A549 (cell line): Measurements from ENCODE around the gene CELA3B. TPM values are rescaled to one million over a fixed set of nuclear protein-coding genes. Genes with fewer than 3 reads are reported as not detected.

ENCODE experiments used
- ATAC-seq, 2 experiments: fragments of 200-7000 bp in 1 of 2; fragments of >200 bp in 1 of 2; cut with Nextera tagmentation in 1 of 2; cut with Tn5 transposase in 1 of 2; 3 replicates each; pipeline versions ENCODE4 v1.8.0 to v1.9.1; 2018 to 2020; ENCODE audit warnings: mild to moderate bottlenecking in 1 of 2, moderate library complexity in 1 of 2
- CTCF ChIA-PET: fragments of 300-600 bp; sonication (Branson Sonifier 250); formaldehyde crosslinking; extraction: SDS; loops from one replicate; lab custom pipeline; 2021; ENCODE audit warnings: antibody characterized with exemption, inconsistent platforms; lab: Yijun Ruan, JAX
- POLR2A ChIA-PET: fragments of 350-600 bp; formaldehyde crosslinking; extraction: SDS; loops from one replicate; lab custom pipeline; 2021; ENCODE audit warnings: antibody characterized with exemption, inconsistent platforms; lab: Yijun Ruan, JAX
- DNase-seq, 2 experiments: peaks; one replicate each; pipeline versions ENCODE4 v3.0.0 to v3.0.0-alpha.2; 2011 to 2016; ENCODE audit warnings: low read depth in 1 of 2, low spot score in 1 of 2
- FAIRE-seq: peaks from 2 replicates; lab custom pipeline; 2011; peaks lifted over from hg19 to GRCh38; lab: Jason Lieb, UNC
- H3K27ac ChIP-seq, 2 experiments: fragments of >200 bp; sonication (Bioruptor Twin); formaldehyde crosslinking; 3 replicates each; pipeline ENCODE4 v1.5.1; 2016 to 2017
- H3K4me1 ChIP-seq: fragments of >200 bp; sonication (Bioruptor Twin); formaldehyde crosslinking; 3 replicates; pipeline ENCODE4 v1.6.1; 2016
- H3K4me2 ChIP-seq: fragments of >200 bp; sonication (Bioruptor Twin); formaldehyde crosslinking; 3 replicates; pipeline ENCODE4 v1.6.1; 2016
- H3K4me3 ChIP-seq: fragments of >200 bp; sonication (Bioruptor Twin); formaldehyde crosslinking; 3 replicates; pipeline ENCODE4 v1.5.1; 2016
- H3K9me3 ChIP-seq: fragments of >200 bp; sonication (Bioruptor Twin); formaldehyde crosslinking; 3 replicates; pipeline ENCODE4 v1.6.1; 2016
- BCL3 ChIP-seq: fragments of >200 bp; sonication (Bioruptor Twin); formaldehyde crosslinking; IDR thresholded peaks from 3 replicates; pipeline ENCODE4 v1.6.1; 2016
- BHLHE40 ChIP-seq: IDR thresholded peaks from 2 replicates; pipeline ENCODE4 v1.6.1; 2012; ENCODE audit warnings: low read depth, low read length, inconsistent platforms
- CBX2 ChIP-seq: fragments of 200-600 bp; sonication (generic); IDR thresholded peaks from 2 replicates; pipeline ENCODE4 v1.6.1; 2016; ENCODE audit warnings: low read depth, mild to moderate bottlenecking, borderline replicate concordance
- E2F6 ChIP-seq: IDR thresholded peaks from 2 replicates; pipeline ENCODE4 v1.6.1; 2012; ENCODE audit warnings: low read depth, borderline replicate concordance
- ESRRA ChIP-seq: fragments of 150-350 bp; IDR thresholded peaks from 2 replicates; pipeline ENCODE4 v1.6.1; 2014; ENCODE audit warnings: mild to moderate bottlenecking, low read length, borderline replicate concordance
- FOSL2 ChIP-seq, 2 experiments: fragments of 450-650 bp in 1 of 2; fragments of >200 bp in 1 of 2; sonication (Bioruptor Twin) in 1 of 2; formaldehyde crosslinking; IDR thresholded peaks; 2 replicates each; pipeline versions ENCODE4 v1.5.0 to v1.6.1; 2016 to 2020; ENCODE audit warnings: mild to moderate bottlenecking in 1 of 2, moderate library complexity in 1 of 2
- HDAC2 ChIP-seq: fragments of 200-600 bp; sonication (generic); IDR thresholded peaks from 2 replicates; pipeline ENCODE4 v1.6.1; 2016
- HOXB13 ChIP-seq: fragments of 250-450 bp; sonication (Bioruptor Pico); IDR thresholded peaks from 2 replicates; pipeline ENCODE4 v1.5.0; 2020; ENCODE audit warnings: low read depth, mild to moderate bottlenecking, moderate library complexity
- KDM1A ChIP-seq: fragments of 200-600 bp; sonication (generic); IDR thresholded peaks from 2 replicates; pipeline ENCODE4 v1.6.1; 2016; ENCODE audit warnings: low read depth, mild to moderate bottlenecking
- MAFK ChIP-seq: fragments of 450-650 bp; IDR thresholded peaks from 2 replicates; pipeline ENCODE4 v1.6.1; 2014; ENCODE audit not compliant: partially characterized antibody
- MAX ChIP-seq: IDR thresholded peaks from 2 replicates; pipeline ENCODE4 v1.6.1; 2012
- MAZ ChIP-seq: fragments of 150-350 bp; IDR thresholded peaks from 2 replicates; pipeline ENCODE4 v1.6.1; 2014; ENCODE audit warnings: antibody characterized with exemption, low read depth, low read length, borderline replicate concordance
- MYC ChIP-seq: IDR thresholded peaks from 2 replicates; pipeline ENCODE4 v1.6.1; 2012; ENCODE audit warnings: mild to moderate bottlenecking, inconsistent platforms, low read length, improper control_type of control experiment, borderline replicate concordance
- NPAS2 ChIP-seq: fragments of 250-450 bp; sonication (Bioruptor Pico); IDR thresholded peaks from 2 replicates; pipeline ENCODE4 v1.8.0; 2022; ENCODE audit warnings: mild to moderate bottlenecking, moderate library complexity, borderline replicate concordance
- POLR2A ChIP-seq: IDR thresholded peaks from 2 replicates; pipeline ENCODE4 v1.6.1; 2012; ENCODE audit warnings: mild to moderate bottlenecking, low read length
- RARB ChIP-seq: fragments of 250-450 bp; sonication (Bioruptor Pico); IDR thresholded peaks from 2 replicates; pipeline ENCODE4 v1.8.0; 2021; ENCODE audit warnings: mild to moderate bottlenecking, moderate library complexity
- RNF2 ChIP-seq: fragments of 200-600 bp; sonication (generic); IDR thresholded peaks from 2 replicates; pipeline ENCODE4 v1.6.1; 2016; ENCODE audit warnings: low read depth, mild to moderate bottlenecking, antibody characterized with exemption, moderate library complexity, borderline replicate concordance
- SMC3 ChIP-seq: fragments of >200 bp; sonication (Bioruptor Twin); formaldehyde crosslinking; IDR thresholded peaks from 3 replicates; pipeline ENCODE4 v1.6.1; 2018; ENCODE audit warnings: inconsistent platforms
- SREBF2 ChIP-seq: fragments of 450-650 bp; IDR thresholded peaks from 2 replicates; pipeline ENCODE4 v1.6.1; 2014; ENCODE audit warnings: mild to moderate bottlenecking, moderate library complexity
- TFCP2L1 ChIP-seq: fragments of 250-450 bp; sonication (Bioruptor Pico); IDR thresholded peaks from 2 replicates; pipeline ENCODE4 v1.5.0; 2021; ENCODE audit warnings: mild to moderate bottlenecking
- USF2 ChIP-seq: fragments of 450-650 bp; IDR thresholded peaks from 2 replicates; pipeline ENCODE4 v1.6.1; 2014; ENCODE audit warnings: antibody characterized with exemption
- ZC3H11A ChIP-seq: fragments of 450-650 bp; IDR thresholded peaks from 2 replicates; pipeline ENCODE4 v1.6.1; 2014; ENCODE audit warnings: antibody characterized with exemption, mild to moderate bottlenecking
- ZFP36 ChIP-seq: fragments of 450-650 bp; IDR thresholded peaks from 2 replicates; pipeline ENCODE4 v1.6.1; 2014; ENCODE audit warnings: borderline replicate concordance; ENCODE audit not compliant: partially characterized antibody
- WGBS: methylation state at CpG from one replicate; pipeline ENCODE4 v1.1.6; 2017; ENCODE audit errors: missing lambda C conversion rate; 5-methylcytosine and 5-hydroxymethylcytosine counted together
- polyA plus RNA-seq, 4 experiments: library from polyadenylated mRNA; depleted of rRNA in 3 of 4; stranded (reverse); fragments of >200 nt; fragmentation: RNase III in 1 of 4; extraction: RNeasy Plus Mini Kit Qiagen cat#74134 plus additional on column Dnase treatment in 1 of 4; gene quantifications; 2 replicates in 3 of 4; 3 replicates in 1 of 4; pipeline ENCODE4 v1.2.3, GENCODE V29; 2011 to 2017

The CELA3B gene
- polyA plus RNA-seq, 2 of the 4 experiments (the other 2 are of a cell fraction), result not detected

GRCh38 chr1:21935891-21936365, 40.9 kb upstream of the CELA3B start:
- H3K9me3 ChIP-seq, result no peaks in the 10 kb centered on the region
- peaks cover 79% of the 10 kb centered on the region for H3K4me1 ChIP-seq
- H3K27ac ChIP-seq, result peak overlapping the region; percentile 98 to 100
- TF ChIP-seq ESRRA (no peak), HOXB13 (no peak), USF2 (no peak), SMC3 (no peak), MYC (no peak), FOSL2 (IDR thresholded peaks at IDR 0.05) (no peak), FOSL2 (CRISPR knock-in tag; IDR thresholded peaks at IDR 0.05) (no peak), POLR2A (no peak; the same call in 1 of the 2 replicates), SREBF2 (no peak), ZC3H11A (no peak), HDAC2 (no peak), ZFP36 (no peak), BHLHE40 (no peak), RNF2 (no peak), KDM1A (no peak), CBX2 (no peak), NPAS2 (CRISPR knock-in tag) (no peak)
- ChIA-PET CTCF (interaction anchor here (1.0 to 1.8 kb wide), 4 partner anchors 15 to 87 kb away, joined by 3 to 4 read pairs (median 4); no protein-coding TSS in a partner anchor), POLR2A (interaction anchor here (0.6 to 1.8 kb wide), 4 partner anchors 8 to 92 kb away, joined by 3 to 5 read pairs (median 3); no protein-coding TSS in a partner anchor)
- 0% methylated on average over 4 of the region's 8 CpGs for WGBS
- ATAC-seq (peak; percentile 22 to 39), FAIRE-seq (no peak), DNase-seq (peak in 1 of 2 experiments; percentile 56)
- H3K4me2 ChIP-seq, result peak overlapping the region; percentile 92
- H3K4me3 ChIP-seq, result peak overlapping the region; percentile 76

DNA sequence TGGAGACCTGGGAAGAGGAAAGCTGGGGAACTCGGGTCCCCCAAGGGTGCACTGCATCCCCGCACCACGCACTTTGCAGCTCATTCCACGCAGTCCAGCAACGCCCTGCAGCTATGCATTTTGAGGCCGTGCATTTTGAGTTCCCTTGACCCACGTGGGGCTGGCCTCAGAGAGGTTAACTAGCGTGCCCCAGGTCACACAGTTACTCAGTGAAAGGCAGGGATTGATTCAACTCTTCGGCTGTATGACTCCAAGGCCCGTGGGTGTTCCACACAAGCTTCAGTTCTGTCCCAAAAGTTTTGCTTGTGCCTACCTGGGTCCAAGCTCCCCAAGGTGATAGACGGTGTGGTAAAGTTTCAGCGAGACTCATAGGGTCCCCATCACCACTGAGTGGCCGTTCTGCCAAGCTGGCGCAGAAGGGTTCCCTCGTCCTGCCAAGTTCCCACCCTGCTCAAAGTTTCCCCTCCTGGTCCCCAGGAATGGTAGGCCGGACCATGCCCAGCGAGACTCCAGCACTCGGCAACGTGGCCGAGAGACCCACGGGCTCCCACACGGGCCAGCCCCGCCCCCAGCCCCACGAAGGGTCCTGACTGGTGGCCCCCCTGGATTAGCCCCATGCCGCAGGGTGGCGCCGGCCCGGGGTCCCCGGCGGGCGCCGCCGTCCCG, 40.3 kb upstream of the CELA3B start:
- peak; percentile 9 to 25 for ATAC-seq
- no peak for FAIRE-seq
- peak overlapping the region; percentile 92 for H3K4me2 ChIP-seq
- TF ChIP-seq E2F6 (no peak; the same call in 1 of the 2 replicates), SMC3 (no peak), BCL3 (no peak), MAX (peak; percentile 62), TFCP2L1 (CRISPR knock-in tag) (no peak), MAFK (no peak), RARB (CRISPR knock-in tag) (0 out of 2 replicates have a peak, but pooled peaks have one; percentile 15), MAZ (no peak)
- ChIA-PET CTCF (interaction anchor here (1.0 to 1.8 kb wide), 3 partner anchors 15 to 27 kb away, joined by 4 read pairs; no protein-coding TSS in a partner anchor), POLR2A (interaction anchor here (0.6 to 1.8 kb wide), 3 partner anchors 9 to 89 kb away, joined by 3 to 5 read pairs (median 3); no protein-coding TSS in a partner anchor)
- DNase-seq, result no peak
- WGBS, result 3% methylated on average over 13 of the region's 34 CpGs
- H3K4me1 ChIP-seq, result peaks cover 74% of the 10 kb centered on the region
- peak overlapping the region; percentile 98 to 100 for H3K27ac ChIP-seq
- H3K4me3 ChIP-seq, result peak overlapping the region; percentile 76
- no peaks in the 10 kb centered on the region for H3K9me3 ChIP-seq
